ENCODE measurements around the gene DNM1.
"Not testable (repeated sequence)": the region's sequence is repeated elsewhere in the genome, so short reads cannot be mapped to it uniquely, and the experiment has no call there.

The DNM1 gene

GRCh38 chr9:128253140-128253990, 50.2 kb downstream of the DNM1 start:
- no peak for DNase-seq

DNA sequence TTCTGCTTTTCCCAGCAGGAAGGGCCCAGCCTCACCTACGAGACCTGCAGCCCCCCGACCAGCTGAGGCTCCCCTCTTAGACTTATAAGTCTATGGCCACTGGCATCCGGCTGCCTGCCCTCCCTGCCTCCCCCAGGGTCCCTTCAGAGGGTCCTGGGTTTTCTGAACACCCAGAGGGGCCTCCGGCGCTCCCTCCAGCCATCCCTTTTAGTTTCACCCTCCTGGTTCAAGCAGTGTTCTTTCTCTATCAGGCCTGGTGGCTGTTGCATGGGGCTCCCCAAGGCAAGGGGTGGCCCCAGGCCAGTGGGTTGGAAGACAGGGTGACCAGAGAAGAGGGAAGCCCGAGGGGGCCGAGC, 50.8 kb downstream of the DNM1 start:
- no peak for DNase-seq

- no peak for DNase-seq
Measured at GRCh38 chr9:128254362-128254761, 51.2 kb downstream of the DNM1 start.

GRCh38 chr9:128254855-128255759, 51.9 kb downstream of the DNM1 start:
- DNase-seq = peak; percentile 69

DNA sequence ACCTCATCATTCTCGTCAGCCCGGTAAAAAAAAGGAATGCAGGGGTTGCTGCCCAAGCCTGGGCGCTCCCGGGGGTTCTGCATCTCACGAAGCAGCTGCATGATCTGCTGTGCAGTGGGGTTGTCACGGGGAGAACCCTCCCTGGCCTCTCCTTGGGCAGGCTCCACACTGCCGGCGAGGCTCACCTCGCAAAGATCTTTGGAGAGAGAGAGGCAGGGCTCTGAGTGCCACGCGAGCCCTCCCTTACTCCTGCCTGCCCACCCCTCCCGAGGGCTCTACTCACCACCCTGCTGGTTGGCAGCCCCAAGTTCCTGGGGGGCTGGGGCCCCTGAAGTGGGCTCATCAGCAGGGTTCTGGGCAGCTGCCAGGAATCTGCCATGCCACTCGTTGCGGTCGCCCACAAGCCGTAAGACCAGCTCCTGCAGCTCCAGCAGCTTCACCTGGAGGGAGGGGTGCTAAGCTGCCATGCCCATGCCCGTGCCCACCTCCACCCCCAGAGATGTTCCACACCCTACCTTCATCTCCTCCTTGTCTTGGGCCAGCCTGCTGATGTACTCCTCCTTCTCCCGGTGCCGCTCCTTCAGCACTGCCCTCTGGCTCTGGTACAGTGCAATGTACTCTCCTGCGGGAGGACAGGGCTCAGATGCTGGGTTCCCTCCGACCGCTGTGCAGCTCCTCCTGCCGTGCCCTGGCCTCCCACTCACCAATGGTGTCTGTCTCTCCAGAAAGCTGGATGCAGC, 54.1 kb downstream of the DNM1 start:
- no peak for DNase-seq

DNA sequence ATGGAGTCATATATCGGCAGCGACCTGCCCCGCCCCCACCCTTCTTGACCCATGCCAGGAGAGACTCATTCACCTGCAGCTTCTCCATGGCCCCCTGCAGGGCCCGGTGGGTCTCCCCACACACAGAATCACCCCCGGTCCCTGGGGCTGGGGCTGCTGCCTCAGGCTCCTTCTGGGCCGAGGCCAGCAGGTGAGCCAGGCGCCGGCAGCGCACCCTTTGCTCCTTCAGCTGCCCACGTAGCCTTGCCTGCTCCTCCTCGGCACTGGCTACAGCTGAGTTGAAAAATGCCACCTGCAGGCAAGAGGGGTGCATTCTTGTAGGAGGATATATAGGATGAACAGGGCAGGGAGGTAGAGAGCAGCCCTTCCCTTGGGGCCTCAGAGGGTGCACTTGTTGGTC, 54.7 kb downstream of the DNM1 start:
- no peak for DNase-seq

GRCh38 chr9:128258326-128258725, 55.1 kb downstream of the DNM1 start:
- DNase-seq = no peak

GRCh38 chr9:128259156-128259555, 56.0 kb downstream of the DNM1 start:
- DNase-seq = no peak

- no peak for DNase-seq
Measured at GRCh38 chr9:128260340-128260739, 57.2 kb downstream of the DNM1 start.

GRCh38 chr9:128262687-128263086, 59.5 kb downstream of the DNM1 start:
- no peak for DNase-seq

GRCh38 chr9:128265348-128265847, 62.2 kb downstream of the DNM1 start:
- no peak for DNase-seq

DNA sequence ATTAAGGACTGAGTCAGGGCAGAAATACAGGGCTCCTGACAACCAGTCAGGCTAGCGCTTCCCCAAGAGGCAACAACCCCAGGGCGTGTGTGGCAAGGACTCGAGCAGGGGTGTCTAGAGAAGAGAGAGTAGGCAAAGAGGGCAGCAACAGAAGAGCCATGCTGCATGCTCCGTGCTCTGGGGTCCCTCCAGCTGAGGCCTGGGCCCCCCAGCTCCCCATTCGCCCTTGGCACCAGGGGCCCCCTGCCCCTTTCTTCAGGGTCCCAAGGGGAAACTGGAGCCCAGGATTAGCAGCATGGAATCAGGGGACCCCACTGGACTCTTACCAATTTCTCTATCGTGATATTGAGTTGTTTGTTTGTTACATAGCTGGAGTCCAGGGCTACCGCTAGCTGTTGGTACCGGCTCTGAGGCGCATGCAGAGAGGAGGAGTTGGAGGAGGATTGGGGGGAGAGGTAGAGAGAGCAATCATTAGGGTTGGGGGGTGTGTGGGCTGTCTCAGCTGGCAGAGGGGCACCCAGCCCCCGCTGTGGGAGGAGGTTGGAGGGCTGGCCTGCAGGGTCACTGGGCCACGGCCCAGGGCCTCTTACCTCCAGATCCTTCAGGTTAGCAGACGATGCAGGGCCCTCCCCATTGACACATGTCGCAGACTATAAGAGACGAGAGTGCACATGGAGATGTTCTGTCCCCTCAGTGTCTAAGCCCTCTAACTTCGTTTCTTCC, 63.9 kb downstream of the DNM1 start:
- no peak for DNase-seq

DNA sequence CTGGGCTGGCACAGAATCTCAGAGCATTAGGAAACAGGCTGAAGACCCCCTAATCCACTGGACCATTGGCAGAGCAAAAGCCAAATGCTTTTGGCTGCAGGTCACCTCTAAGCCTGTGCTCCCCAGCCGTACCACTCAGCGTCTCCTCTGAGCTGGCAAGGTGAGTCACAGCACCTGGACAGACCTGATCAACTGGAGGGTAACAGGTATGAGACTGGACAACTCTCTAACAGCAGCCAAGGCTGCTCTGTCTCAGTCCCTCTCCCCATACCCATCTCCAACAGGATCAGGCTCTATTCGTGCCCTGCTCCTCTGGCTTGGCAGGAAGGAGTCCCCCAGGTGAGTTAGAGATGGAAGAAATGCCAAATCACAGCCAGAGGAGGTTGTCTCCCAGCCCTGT, 67.9 kb downstream of the DNM1 start:
- no peak for DNase-seq

- no peak for DNase-seq
Measured at GRCh38 chr9:128271512-128271911, 68.3 kb downstream of the DNM1 start.

DNA sequence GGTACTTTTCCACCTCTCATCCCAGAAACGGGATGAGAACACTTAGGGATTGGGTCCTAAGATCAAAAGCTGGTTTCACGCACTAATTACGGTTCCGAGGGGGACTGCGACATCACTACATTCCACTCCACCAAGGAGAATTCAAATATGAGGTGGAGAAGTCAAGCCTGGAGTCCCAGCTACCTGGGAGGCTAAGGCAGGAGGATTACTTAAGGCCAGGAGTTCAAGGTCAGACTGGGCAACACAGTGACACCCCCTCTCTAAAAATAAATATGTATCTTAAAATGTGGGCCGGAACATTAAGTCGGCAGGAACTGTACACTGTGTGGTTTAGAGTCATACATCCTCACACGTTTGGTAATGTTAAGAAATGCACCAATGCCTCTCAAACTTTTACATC, 71.1 kb downstream of the DNM1 start:
- no peak for DNase-seq

DNA sequence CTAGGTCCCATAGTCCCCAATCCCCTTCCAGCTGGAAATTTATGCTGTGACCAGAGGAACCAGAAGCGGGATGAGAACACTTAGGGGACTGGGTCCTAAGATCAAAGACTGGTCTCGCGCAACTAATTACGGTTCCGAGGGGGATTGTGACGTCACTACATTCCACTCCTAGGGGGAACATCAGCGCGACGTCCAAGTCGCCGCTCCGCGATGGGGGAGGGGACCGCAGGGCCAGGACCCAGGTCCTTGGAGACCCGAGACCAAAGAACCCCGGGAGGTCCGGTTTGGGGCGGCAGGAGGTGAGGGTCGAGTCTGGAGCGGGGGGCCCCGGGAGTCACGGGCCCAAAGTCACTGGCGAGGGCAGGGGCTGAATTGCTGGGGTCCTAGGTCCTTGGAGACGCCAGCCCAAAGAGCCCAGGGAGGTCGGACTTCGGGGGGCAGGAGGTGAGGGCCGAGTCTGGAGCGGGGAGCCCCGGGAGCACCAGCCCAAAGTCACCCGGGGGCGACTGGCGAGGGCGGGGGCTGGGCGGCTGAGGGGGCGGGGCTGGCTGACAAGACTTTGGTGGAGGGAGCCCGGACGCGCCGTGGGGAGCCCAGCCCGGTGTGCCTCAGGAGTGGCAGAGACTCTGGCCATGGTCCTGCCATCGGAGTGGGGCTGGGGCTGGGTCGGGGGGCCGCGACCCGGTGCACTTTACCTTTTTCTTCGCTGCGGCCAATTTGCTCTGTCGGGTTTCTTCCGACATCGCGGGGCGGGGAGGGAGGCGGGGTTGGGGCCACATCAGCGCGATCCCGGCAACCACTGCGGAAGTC, 72.2 kb downstream of the DNM1 start, which contains the start of gene GOLGA2:
Gene GOLGA2, minus strand, starts transcription at position 810 of the 810 bp plus-strand sequence. Its CDS starts 31 bp downstream, at position 779.
- peak; percentile 45 for DNase-seq

GRCh38 chr9:128276008-128276573, 72.9 kb downstream of the DNM1 start, which contains the start of gene SWI5:
TSS of gene SWI5 (plus strand) at chr9:128276276.
- peak; percentile 99 for DNase-seq

GRCh38 chr9:128276574-128277270, 73.5 kb downstream of the DNM1 start:
- DNase-seq = no peak

GRCh38 chr9:128279088-128280073, 76.2 kb downstream of the DNM1 start:
- DNase-seq = not testable (repeated sequence)

Measured in OCI-M1 (cell line).